ENCODE data around the gene KCNJ6.

Gene KCNJ6

DNA sequence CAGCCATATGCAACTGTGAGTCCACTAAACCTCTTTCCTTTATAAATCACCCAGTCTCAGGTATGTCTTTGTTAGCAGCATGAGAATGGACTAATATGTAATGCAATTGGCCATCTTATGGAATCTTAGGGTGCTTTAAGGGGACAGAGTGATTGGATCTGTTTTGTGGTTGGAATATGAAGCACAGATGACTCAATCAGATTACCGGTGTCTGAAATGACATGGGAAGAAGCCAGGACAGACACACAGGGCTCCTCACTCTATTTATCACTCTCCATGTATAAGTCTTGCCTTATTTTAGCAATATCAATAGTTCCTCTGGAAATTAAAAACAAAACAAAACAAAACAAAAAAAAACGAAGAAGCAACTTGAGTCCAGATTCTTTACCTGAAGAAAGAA, 12.9 kb downstream of the KCNJ6 start:
- DNase-seq = no peak

DNA sequence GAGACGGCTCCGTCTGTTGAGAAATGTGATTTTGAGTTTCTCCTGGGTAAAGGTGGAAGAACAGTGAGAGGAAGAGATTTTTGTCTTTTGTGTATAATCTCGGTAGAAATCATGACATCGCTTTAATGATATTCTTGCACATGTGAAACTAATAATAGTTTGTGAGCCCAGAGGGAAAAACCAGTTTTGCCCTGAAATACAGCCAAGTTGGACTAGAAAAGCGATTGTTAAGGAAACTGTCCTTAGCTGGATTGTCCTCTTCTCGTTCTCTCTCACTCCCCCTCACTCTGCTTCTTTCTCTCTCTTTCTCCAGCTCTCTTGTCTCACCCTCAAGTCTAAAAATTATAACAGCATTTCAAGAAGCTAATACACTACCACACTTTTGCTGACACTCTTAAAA, 17.1 kb downstream of the KCNJ6 start:
- no peak for DNase-seq

DNA sequence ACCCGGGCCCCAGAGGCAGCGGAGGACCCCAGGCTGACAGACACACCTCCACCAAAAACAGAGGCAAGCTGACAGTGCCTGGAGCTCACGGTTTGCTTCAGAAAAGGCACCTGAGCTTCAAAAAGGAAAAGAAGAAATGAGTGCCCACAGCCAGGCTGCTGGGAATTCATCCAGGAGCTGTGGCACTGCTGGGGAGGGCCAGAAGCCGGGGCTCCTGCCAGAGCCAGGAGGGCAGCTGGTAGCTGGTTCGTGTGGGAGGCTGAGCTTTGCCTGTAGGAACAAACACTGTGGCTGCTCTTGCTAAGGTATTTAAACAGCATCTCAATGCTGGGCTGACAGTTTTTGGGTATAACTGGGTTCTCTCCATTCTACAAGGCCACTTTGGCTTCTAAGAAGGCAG, 19.5 kb downstream of the KCNJ6 start:
- no peak for DNase-seq

DNA sequence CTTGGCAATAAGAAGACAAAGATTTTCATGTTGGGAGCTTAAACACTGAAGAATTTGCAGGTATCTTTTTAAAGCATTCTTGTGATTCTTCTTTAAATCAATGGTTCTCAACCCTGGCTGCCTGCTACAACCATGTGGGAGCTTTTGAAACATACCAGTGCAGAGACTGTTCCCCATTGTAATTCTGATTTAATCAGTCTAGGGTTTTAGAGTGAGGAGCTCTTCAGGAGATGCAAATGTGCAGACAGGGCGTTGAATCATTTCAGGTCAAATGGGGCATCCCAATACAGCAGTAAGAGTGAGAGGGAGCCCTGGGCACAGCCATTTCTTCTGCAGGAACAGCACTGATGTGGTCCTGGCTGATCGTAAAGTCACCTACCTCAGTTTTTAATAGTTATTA, 24.3 kb downstream of the KCNJ6 start:
- no peak for DNase-seq

DNA sequence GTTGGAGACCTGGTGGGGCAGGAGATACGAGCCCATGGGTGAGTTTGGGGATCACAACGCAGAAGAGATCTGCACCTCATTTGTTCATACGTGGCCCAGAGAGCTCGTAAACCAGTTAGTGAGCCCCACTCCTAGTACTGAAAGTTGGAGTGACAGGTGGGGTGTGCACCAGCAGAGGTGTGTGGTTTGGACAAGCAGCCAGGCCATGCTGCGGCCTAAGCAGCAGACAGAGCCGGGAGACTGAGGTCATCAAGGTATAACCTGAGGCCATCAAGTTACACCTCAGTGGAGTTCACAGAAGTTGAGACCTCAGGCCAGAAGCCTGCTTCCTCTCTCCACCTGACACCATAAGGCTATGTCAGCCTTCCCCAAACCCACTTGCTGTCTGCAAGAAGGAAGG, 27.6 kb downstream of the KCNJ6 start:
- DNase-seq = no peak

DNA sequence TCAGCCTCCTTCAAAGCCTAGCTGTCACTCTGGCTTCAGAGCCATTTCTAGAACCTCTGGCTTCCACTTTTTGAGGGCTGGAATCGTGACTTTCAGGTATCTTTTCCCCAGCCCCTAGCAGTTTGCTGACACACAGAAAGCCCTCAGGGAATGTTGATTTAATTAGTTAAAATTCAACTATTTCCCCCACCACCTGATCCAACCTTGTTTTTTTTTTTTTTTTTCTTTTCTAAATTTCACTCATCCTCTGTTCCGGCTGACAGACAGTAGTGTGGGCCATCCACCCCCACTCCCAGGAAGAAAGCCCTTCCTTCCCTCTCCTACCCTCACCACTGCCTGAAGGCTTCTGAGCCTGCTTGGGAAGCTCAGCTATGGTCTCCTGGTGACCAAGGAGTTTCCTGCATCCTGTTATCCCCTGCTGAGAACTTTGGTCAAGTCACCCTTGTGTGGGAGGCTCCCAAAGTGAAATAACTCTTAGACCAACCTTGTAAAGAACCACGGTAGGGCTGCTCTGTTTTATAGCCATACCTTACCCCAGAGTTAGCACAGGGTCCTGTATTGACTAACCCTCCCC, 29.4 kb downstream of the KCNJ6 start:
- DNase-seq = no peak

DNA sequence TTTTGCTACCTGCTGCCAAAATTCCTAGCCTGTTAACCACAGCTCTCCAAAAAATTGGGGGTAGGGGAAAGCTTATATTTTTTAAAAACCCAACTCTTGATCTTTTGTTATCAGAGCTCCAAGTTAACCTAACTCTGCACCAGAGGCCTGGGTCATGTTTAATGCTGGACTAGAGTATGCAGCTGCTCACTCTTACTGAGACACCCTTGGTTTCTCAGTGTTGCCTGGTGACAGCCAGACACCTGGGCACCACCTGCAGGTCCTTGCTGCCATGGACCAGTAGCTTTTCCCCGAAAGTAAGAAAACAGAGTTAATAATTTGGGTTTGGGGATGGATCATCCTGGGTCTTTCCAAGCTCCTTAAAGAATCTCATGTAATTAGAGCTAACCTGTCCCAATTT, 30.1 kb downstream of the KCNJ6 start:
- DNase-seq = no peak

DNA sequence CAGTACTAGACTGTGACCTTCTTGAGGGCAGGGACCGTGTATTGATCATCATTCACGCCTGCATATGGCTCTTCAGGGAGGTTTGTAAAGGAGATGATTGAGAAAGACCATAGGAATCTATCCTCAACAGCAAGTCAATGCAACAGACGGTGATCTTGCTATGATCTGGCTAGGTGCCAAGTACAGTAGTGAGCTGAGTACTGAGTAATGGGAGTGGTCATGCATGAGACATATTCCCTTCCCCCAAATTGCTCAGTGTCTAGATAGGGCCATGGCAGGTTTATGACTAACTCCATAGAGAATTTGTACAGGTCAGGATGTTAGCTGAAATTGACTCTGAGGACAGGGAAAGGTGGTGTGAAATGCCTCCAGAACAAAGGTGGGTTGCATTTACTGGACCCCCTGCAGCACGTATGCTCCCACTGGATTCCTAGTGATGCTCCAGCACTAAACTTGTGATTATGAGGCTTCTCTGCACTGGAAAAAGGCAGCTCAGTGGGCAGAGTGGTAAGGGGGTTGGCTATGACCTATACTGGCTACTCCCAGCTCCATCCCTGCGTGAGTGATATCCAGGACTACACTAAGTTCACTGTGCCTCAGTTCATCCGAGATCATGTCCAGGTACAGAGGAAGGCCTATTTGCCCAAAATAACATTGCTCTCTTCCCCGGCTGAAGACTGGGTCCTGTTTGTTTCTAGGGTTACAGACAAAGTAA, 37.2 kb downstream of the KCNJ6 start:
- DNase-seq = no peak

DNA sequence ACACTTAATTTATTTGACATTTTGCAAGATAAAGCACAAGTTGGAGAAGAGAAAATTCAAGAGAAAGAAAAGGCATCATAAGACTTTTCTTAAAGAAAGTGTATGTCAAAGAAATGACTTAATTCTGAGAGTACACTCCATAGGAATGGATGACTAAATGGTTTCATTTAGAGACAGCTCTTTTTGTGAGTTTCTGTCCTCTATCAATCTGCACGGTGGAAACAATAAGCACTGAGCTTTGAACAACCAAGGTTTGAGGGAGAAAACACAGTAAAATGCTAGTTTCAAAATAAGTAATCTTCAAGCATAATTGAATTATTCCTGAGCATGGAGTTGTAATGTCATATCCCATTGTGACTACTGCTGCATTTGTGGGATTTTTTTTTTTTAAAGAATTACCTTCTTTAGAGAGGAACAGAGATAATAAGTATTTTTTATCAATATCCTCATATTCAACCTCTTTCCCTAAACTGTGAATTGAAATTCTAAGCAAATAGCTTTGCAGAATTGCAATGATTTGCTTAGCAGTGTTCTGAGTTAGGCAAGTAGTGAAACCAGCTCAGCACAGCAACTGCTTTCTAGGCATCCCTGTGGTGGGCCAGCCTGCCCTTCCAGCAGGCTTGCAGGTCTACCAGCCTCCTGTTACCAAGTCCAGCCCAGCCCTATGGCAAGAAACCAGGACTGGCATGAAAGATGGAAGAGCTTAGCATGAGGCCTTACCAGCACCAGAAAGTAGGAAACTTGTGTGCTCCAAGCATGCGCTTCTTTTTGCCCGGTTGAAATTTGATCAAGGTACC, 38.2 kb downstream of the KCNJ6 start:
- no peak for DNase-seq

DNA sequence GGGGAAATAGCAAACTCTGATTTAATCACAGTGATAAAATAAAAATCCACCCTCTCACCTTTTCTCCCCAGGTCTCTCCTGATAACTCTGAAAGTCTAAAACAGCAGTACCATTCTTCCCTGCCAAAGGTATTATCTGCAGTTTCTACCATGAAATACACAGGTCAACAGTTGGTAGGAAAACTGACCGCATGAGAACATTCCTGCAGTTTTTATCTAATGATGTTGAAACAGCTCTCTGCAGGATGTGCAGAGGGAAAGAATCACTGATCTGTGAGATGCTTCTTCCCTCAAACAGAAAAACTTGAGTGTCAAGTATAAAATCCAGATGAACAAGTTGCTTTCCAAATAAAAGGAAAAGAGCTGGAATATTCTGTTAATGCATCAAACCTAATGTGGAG, 39.1 kb downstream of the KCNJ6 start:
- no peak for DNase-seq

DNA sequence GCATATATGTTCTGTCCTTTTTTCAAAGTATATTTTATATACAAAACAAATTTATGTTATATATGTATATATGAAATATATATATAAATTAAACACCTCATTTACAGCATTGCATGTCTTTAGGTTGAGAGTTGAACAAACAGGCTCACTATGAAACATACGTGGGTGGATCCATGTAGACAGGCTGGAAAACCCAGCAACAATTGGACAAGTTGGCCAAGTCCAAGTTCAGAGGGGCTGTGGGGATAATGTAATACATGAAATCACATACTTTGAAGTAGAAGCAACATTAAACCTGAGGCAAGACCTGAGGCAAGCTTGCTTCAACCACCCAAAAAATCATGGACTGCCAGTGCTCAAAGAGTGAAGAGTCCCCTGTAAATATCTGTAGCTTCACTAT, 39.7 kb downstream of the KCNJ6 start:
- DNase-seq = no peak

DNA sequence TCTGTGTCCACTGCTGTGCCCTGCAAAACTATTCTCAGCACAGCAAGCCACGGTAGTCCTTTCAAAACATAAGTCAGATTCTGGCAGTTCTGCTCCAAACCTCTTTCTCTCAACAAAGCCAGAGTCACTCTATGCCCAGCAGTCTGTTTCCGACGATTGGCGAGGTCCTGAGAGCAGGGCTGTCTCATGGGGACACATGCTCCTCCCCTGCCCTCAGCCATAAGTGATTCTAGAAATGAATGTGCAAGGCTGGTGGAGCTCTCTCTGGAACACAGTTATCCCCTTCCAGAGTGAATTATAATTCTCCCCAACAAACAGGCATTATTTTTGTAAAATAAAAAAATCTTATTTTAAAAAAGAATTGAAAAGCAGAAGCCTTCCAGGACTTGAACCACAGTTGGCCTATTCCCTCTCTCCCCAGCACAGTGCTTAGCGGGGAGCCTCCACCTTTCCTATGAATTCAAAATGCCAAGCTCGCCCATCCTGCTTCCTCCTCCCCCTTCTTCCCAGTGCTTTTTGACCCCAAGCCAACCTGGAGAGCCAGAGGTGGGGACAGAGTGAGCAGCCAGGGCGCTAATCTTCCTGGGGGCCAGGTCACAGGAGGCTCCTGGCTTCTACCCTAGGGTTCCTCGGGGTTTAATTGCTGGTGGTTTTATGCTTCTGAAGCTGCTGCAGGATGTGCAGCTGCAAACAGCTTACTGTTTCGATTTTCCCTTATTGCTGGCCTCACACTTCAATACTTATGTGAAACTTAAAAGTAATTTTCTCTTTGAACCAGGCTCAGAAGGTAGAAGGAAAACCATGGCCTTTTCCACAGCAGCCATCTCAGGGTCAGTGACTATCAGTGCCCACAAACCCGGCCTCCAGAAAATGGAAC, 41.1 kb downstream of the KCNJ6 start:
- no peak for DNase-seq

DNA sequence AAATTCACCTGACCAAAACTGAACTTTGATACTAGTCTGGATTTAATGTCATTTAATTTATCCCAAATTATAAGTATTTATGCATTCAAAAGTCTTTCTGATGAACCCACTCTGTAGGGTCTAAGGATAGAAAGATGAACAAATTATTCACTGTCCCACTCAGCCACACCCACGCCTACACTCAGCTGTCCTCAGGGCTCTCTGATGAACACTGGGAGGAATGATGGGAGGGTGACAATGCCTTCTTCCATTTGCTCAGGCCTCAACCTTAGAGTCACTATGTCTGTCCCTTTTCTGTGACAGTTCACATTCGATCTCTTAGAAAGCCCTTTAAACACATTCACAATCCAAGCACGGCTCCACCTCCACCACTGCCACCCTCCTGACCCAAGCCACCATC, 41.8 kb downstream of the KCNJ6 start:
- DNase-seq = no peak

DNA sequence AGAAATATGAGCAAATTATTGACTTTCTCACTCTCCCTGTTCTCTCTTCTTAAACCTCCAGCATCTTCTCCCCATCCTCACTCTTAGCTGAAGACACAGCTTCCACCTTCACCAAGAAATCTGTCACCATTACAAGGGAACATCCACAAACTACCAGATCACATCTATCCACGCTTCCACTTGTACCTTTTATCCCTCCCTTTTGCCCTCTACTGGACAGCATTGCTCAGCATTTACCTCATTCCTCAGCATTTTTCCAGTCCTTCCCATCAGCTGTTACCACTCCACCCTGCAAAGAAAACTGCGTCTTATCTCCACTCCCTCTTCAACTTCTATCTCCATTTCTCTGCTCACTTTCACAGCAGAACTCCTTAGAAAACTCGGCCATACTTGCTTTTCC, 42.6 kb downstream of the KCNJ6 start:
- DNase-seq = no peak

DNA sequence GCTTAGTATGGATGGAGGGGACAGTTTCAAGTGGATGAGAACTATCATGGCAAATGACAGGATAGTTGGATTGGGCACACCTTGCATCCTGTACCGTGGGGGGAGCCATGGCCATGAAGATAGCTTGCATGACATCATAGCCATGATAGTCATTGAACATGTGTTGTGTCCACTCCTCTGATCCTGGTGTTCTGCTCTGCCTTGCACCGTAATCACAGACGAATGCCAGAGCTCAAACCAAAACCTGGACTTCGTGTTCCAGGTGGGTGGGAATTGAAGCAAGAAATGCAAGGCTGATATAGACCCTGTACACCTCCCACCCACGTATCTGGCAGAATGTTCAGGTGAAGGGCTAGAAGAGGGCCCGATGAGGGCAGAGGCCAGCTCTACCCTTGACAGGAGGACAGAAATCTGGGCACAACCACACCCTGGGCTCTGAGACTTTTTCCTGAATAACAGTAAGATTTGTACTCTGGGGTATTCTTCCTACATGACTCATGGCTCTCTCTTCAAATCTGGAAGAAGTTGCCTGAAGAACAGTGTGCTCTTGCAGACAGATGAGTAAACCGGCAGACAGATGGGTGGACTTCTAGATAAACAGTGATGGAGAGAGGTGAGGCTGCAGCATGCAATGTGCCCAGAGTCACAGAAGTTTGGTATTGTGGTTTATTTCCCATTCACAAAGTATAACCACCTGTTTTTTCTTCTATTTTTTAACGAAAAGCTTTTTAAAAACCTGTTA, 45.0 kb downstream of the KCNJ6 start:
- DNase-seq = no peak

DNA sequence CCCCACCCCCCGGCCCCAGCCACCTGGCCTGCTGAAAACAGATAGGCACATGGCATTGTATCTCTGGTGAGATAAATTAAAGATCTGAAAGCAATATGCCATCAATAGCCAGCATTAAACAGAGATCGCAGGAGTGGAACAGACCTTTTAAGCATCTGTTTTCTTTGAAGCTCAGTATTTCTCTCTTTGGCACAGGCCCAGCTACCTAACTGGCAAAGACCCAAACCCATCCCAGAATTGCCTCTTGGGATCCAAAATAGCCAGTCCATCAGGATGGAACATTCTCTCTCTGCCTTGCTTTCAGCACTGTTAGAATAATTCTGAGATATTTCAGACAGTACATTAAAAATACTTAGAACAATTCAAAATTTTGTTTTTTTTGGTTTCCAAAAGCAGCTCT, 46.0 kb downstream of the KCNJ6 start:
- no peak for DNase-seq

DNA sequence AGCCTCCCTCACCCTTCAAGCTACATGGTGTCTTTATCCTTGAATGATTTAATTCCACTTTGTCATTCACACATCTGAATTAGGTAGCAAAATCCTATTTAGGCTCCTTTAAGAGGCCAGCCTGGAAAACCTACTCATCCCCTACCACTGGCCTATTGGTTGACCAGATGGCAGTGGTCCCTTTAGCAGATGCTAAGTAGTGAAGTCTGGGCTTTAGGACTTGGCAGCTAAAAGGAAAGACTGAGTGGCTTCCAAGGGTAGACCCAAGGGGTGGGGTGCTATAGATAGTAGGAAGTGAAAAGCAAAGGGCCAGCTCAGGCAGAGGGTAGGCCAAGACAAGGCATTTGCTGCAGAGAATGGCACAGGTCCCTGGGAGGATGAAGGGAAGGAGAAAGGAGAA, 46.6 kb downstream of the KCNJ6 start:
- DNase-seq = no peak

DNA sequence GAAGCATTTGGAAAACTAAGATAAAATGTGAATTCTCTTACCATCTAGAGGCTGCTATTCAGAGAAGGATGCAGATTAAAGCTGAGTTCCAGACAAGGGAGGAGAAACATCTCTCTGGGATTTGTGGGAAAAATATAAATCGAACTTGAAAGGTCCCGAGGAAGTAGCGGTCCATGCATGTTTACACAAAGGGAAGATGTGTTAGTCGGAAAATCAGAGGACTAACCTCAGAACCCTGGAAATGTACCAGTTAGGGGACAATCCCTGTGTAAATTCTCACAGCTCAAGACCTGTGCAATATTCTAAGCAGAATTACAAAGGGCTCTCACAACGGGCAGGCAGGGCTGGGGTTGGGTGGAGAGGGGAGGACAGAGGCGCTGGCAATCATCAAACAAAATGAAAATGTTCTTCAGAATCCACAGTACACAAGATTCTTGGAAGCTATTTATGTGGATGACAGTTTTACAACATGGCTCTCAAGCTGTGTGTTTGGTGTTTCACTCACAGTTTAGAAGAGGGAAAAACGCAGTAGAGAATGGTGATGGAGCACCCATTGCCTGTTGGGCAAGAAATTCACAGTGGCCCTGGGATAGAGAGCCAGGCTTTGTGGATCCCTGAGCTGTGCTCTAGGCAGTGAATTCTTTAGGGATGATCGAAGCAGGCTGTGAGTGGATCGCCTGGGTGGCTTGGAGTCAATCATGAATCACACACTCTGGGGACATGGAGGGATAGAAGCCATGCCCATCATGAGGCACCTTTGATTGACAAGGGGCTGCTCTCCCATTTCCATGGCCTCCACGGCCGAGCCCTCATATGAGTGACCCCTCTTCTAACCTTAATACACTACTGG, 47.6 kb downstream of the KCNJ6 start:
- no peak for DNase-seq

DNA sequence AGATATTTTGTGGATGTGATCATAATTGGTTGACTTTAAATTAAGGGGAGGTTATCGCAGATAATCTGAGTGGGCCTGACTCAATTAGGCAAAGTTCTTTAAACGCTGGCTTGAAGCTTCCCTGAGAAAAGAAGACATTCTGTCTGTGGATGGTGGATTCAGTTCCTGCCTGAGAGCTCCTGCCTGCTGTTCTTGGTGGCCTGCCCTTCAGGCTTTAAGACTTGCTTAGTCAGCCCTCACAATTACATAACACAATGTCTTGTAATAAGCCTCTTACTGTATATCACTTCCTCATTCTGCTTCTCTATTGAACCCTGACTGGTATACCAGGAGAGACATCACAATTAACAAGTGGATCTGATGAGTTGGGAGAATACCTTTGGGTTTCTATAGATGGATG, 50.2 kb downstream of the KCNJ6 start:
- no peak for DNase-seq

DNA sequence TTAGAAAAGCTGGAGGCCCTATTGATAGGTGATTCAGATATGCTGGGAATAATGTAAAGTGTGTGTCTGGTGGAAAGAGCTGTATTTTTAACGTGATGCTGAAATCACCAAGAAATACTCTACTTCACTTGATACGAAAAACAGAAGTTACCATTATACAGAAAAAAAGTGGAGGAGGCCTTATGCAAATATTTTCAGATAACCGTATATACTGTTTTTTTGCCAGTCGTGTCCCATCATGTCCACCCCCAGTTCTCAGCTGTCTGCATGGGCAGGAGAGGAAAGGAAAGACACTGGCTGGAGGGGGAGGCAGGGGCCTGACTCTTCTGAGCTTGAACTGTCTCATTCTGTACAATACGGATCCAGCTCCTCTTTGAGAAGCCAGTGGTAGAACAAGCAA, 51.1 kb downstream of the KCNJ6 start:
- no peak for DNase-seq

DNA sequence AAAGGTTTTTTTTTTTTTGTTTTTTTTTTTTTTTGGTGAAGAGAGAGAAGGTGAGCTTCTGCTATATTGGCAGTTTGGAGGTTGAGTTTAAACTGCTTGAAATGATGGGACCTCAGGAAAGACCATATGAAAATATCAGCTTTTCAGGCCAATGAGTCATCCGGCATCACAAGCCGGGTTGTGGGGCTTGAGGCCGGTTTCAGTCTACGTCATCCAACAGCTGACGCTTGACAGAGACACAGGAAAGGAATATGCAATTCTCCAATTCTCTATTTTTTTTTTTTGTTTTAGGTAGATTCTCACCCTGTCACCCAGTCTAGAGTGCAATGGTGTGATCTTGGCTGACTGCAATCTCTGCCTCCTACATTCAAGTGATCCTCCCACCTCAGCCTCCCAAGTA, 52.4 kb downstream of the KCNJ6 start:
- no peak for DNase-seq

DNA sequence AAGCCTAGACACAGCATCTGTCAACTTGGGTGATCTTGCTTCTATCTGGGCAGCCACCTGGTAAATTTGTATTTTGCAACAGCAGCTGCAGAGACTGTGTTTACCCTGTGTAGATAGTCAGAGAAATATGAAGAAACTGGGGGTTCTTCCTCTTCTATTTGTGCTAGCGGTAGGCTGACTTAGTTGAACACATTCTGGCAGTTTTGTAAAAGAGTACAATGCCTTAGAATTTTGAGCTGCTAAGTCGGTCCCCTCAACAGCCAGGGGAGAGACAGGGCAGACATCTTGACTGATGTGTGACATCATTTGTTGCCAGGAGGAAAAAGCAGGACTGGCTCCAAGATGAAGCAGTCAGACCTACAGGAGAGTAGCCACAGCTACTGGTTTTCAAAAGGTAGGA, 53.7 kb downstream of the KCNJ6 start:
- DNase-seq = no peak
